PC-3 (cell line): ENCODE measurements around the gene SEMA5A. TPM values are rescaled to one million over a fixed set of nuclear protein-coding genes. Genes with fewer than 3 reads are reported as not detected.

Source experiments
- ATAC-seq: fragments of 200-7000 bp; cut with Tn5 transposase; 2 replicates; pipeline ENCODE4 v1.9.1; 2020; ENCODE audit warnings: mild to moderate bottlenecking, moderate library complexity
- BruUV-seq: library from RNA; stranded (reverse); fragments of 400-500 nt; replicated peaks from 2 replicates; lab custom pipeline; 2021; lab: Mats Ljungman, UMichigan
- CTCF ChIA-PET: fragments of 300-600 bp; sonication (Branson Sonifier 250); formaldehyde crosslinking; loops from one replicate; lab custom pipeline; 2022; ENCODE audit warnings: antibody characterized with exemption; lab: Charles Lee
- POLR2A ChIA-PET: fragments of 300-600 bp; sonication (Branson Sonifier 250); formaldehyde crosslinking; loops from one replicate; lab custom pipeline; 2022; ENCODE audit warnings: antibody characterized with exemption; ENCODE audit not compliant: unreplicated experiment; lab: Charles Lee
- DNase-seq: peaks from one replicate; pipeline ENCODE4 v3.0.0-alpha.2; 2015
- H2AFZ ChIP-seq: fragments of 300-600 bp; sonication (generic); 2 replicates; pipeline ENCODE4 v1.6.0; 2016; ENCODE audit warnings: antibody characterized with exemption, low read length
- H3F3A ChIP-seq: fragments of 300-600 bp; sonication (generic); one replicate; pipeline ENCODE4 v1.6.0; 2017; ENCODE audit warnings: antibody characterized with exemption, low read length, control low read depth, mild to moderate bottlenecking; ENCODE audit not compliant: unreplicated experiment
- H3K27ac ChIP-seq: fragments of 300-600 bp; sonication (generic); 2 replicates; pipeline ENCODE4 v1.5.1; 2016; ENCODE audit warnings: mild to moderate bottlenecking, low read length
- H3K27me3 ChIP-seq: fragments of 300-600 bp; sonication (generic); 2 replicates; pipeline ENCODE4 v1.6.1; 2016; ENCODE audit warnings: low read length, mixed read lengths
- H3K36me3 ChIP-seq: fragments of 300-600 bp; sonication (generic); 2 replicates; pipeline ENCODE4 v1.6.1; 2016; ENCODE audit warnings: low read depth, mixed run types, low read length, mixed read lengths
- H3K4me1 ChIP-seq: fragments of 300-600 bp; sonication (generic); 2 replicates; pipeline ENCODE4 v1.5.1; 2016; ENCODE audit warnings: low read length; ENCODE audit not compliant: insufficient read depth
- H3K4me2 ChIP-seq: fragments of 300-600 bp; sonication (generic); 2 replicates; pipeline ENCODE4 v1.6.0; 2016; ENCODE audit warnings: low read length
- H3K4me3 ChIP-seq: fragments of 300-600 bp; sonication (generic); 2 replicates; pipeline ENCODE4 v1.5.1; 2016; ENCODE audit warnings: mild to moderate bottlenecking, low read length, mixed read lengths
- H3K79me2 ChIP-seq: fragments of 300-600 bp; sonication (generic); 2 replicates; pipeline ENCODE4 v1.6.1; 2017; ENCODE audit warnings: low read length, mixed read lengths
- H3K9ac ChIP-seq: fragments of 300-600 bp; sonication (generic); 2 replicates; pipeline ENCODE4 v1.6.0; 2016; ENCODE audit warnings: mild to moderate bottlenecking, low read length
- H3K9me2 ChIP-seq: fragments of 300-600 bp; sonication (generic); replicated peaks from 2 replicates; pipeline ENCODE4 v1.6.1; 2016; ENCODE audit warnings: mixed run types, low read length, mixed read lengths
- H3K9me3 ChIP-seq: fragments of 300-600 bp; sonication (generic); 2 replicates; pipeline ENCODE4 v1.6.1; 2016; ENCODE audit warnings: low read length, mixed read lengths
- H4K20me1 ChIP-seq: fragments of 300-600 bp; sonication (generic); 2 replicates; pipeline ENCODE4 v1.6.1; 2016; ENCODE audit warnings: low read length, mixed read lengths
- CTCF ChIP-seq: fragments of 300-600 bp; sonication (generic); conservative IDR thresholded peaks from 2 replicates; pipeline ENCODE4 v1.5.1; 2017; ENCODE audit warnings: antibody characterized with exemption, low read depth, mild to moderate bottlenecking, low read length
- EZH2 ChIP-seq: fragments of 300-600 bp; sonication (generic); IDR thresholded peaks from one replicate; pipeline ENCODE4 v1.6.1; 2017; ENCODE audit warnings: antibody characterized with exemption, mild to moderate bottlenecking, low read length; ENCODE audit not compliant: unreplicated experiment
- EZH2phosphoT487 ChIP-seq: fragments of 300-600 bp; sonication (generic); IDR thresholded peaks from 2 replicates; pipeline ENCODE4 v1.6.1; 2018; ENCODE audit warnings: mild to moderate bottlenecking, antibody characterized with exemption, low read length, borderline replicate concordance
- intact Hi-C: fragments of 100-400 bp; cut with micrococcal nuclease; formaldehyde crosslinking; loops from 2 replicates; pipeline ENCODE4 v1.9.0; 2023
- total RNA-seq: library from RNA; depleted of rRNA; stranded (reverse); fragments of >200 nt; gene quantifications from 2 replicates; pipeline ENCODE4 v1.2.3, GENCODE V29; 2014

Gene SEMA5A
- total RNA-seq, 1 experiment from 2014 or later, result 4.4 TPM

GRCh38 chr5:9140202-9140601 lies 405.7 kb downstream of the SEMA5A start:
- no peaks in the 10 kb centered on the region for H3K9me3 ChIP-seq
- TF ChIP-seq EZH2, result no peak
- TF ChIP-seq CTCF, result no peak
- ATAC-seq (no peak), DNase-seq (no peak)
- H3K4me3 ChIP-seq, result no peak overlapping the region
- H3K27me3 ChIP-seq, result no peaks in the 10 kb centered on the region
- H3K9ac ChIP-seq, result no peak overlapping the region
- no peak overlapping the region for H3K27ac ChIP-seq
- ChIA-PET CTCF (interaction anchor here (1.2 kb wide), 1 partner anchor 58 kb away, joined by 3 read pairs; no protein-coding TSS in a partner anchor), POLR2A (no interaction called here)
- H2AFZ ChIP-seq, result no peak overlapping the region
- H3K4me1 ChIP-seq, result peaks cover 9% of the 10 kb centered on the region
- no peaks in the 10 kb centered on the region for H3K9me2 ChIP-seq
- no peaks in the 10 kb centered on the region for H4K20me1 ChIP-seq
- H3K36me3 ChIP-seq, result no peaks in the 10 kb centered on the region
- H3K79me2 ChIP-seq, result no peaks in the 10 kb centered on the region
- intact Hi-C loops, result no loop called here
- no peak overlapping the region for H3K4me2 ChIP-seq
- no peaks in the 10 kb centered on the region for H3F3A ChIP-seq
- no TSS peak for BruUV-seq

GRCh38 chr5:9139344-9139743 lies 406.5 kb downstream of the SEMA5A start:
- Histone ChIP-seq H3K4me3 (no peak overlapping the region), H3K27me3 (no peaks in the 10 kb centered on the region), H3K9ac (no peak overlapping the region), H3K4me2 (peak overlapping the region; percentile 2), H3F3A (no peaks in the 10 kb centered on the region), H3K4me1 (peaks cover 9% of the 10 kb centered on the region), H3K9me2 (no peaks in the 10 kb centered on the region), H3K36me3 (no peaks in the 10 kb centered on the region), H3K9me3 (no peaks in the 10 kb centered on the region), H3K27ac (no peak overlapping the region), H3K79me2 (no peaks in the 10 kb centered on the region), H4K20me1 (no peaks in the 10 kb centered on the region), H2AFZ (no peak overlapping the region)
- intact Hi-C loops, result no loop called here
- BruUV-seq, result no TSS peak
- TF ChIP-seq EZH2 (no peak), CTCF (no peak), EZH2phosphoT487 (no peak)
- POLR2A ChIA-PET, result no interaction called here
- CTCF ChIA-PET, result interaction anchor here (1.2 kb wide), 1 partner anchor 59 kb away, joined by 3 read pairs; no protein-coding TSS in a partner anchor
- ATAC-seq (peak; percentile 79), DNase-seq (peak; percentile 64)

GRCh38 chr5:9128136-9128535 lies 417.7 kb downstream of the SEMA5A start:
- ChIA-PET POLR2A (no interaction called here), CTCF (no interaction called here)
- Histone ChIP-seq H3K9ac (no peak overlapping the region), H4K20me1 (no peaks in the 10 kb centered on the region), H3K27me3 (no peaks in the 10 kb centered on the region), H3K27ac (no peak overlapping the region), H3K4me1 (no peaks in the 10 kb centered on the region), H3K36me3 (no peaks in the 10 kb centered on the region), H3K79me2 (no peaks in the 10 kb centered on the region), H3K9me3 (no peaks in the 10 kb centered on the region), H3K4me3 (no peak overlapping the region), H3F3A (no peaks in the 10 kb centered on the region), H2AFZ (no peak overlapping the region), H3K4me2 (no peak overlapping the region), H3K9me2 (peaks cover 4% of the 10 kb centered on the region; the same call in 1 of the 2 replicates)
- intact Hi-C loops, result no loop called here
- ATAC-seq (no peak), DNase-seq (no peak)
- BruUV-seq, result no TSS peak
- TF ChIP-seq EZH2phosphoT487 (no peak), EZH2 (no peak), CTCF (no peak)
